ENCODE results near the gene SPRY2. TPM values are rescaled to one million over a fixed set of nuclear protein-coding genes. Genes with fewer than 3 reads are reported as not detected.

Gene SPRY2
- polyA plus RNA-seq, 1 donor from 2014 or later: 6.0 TPM

GRCh38 chr13:80313668-80314256 is 27.2 kb downstream of the SPRY2 start:
- Histone ChIP-seq H3K4me3 (ENCODE audit: low read length) (no peak overlapping the region), H4K20me1 (ENCODE audit: insufficient read depth) (no peaks in the 10 kb centered on the region), H3K9me2 (ENCODE audit: insufficient read depth, low read length) (no peaks in the 10 kb centered on the region), H3K79me2 (replicated peaks; ENCODE audit: insufficient read depth, low read length) (no peaks in the 10 kb centered on the region), H2AFZ (ENCODE audit: low read depth, low read length) (no peak overlapping the region), H3K4me2 (ENCODE audit: low read length) (no peak overlapping the region), H3K9ac (ENCODE audit: low read length) (no peak overlapping the region), H3K27ac (ENCODE audit: low read length) (no peak overlapping the region), H3F3A (ENCODE audit: insufficient read depth, low read length, poor library complexity, severe bottlenecking) (no peaks in the 10 kb centered on the region), H3K36me3 (ENCODE audit: insufficient read depth, low read length) (no peaks in the 10 kb centered on the region), H3K27me3 (ENCODE audit: insufficient read depth, low read depth, low read length) (peaks cover 2% of the 10 kb centered on the region), H3K9me3 (ENCODE audit: low read length) (no peaks in the 10 kb centered on the region)
- no peak for TF ChIP-seq RAD21 (conservative IDR thresholded peaks at IDR 0.05)
- no peak for TF ChIP-seq CTCF (IDR thresholded peaks at IDR 0.05; ENCODE audit: poor library complexity, severe bottlenecking)
- TF ChIP-seq EZH2 (IDR thresholded peaks at IDR 0.05; ENCODE audit: borderline replicate concordance, insufficient read depth, low read length, poor library complexity, severe bottlenecking): no peak
- TF ChIP-seq SMC3 (conservative IDR thresholded peaks at IDR 0.05; ENCODE audit: poor library complexity): no peak
- TF ChIP-seq POLR2AphosphoS5 (IDR thresholded peaks at IDR 0.05): no peak
- TF ChIP-seq REST (IDR thresholded peaks at IDR 0.05; ENCODE audit: borderline replicate concordance): no peak
- TF ChIP-seq TAF1 (IDR thresholded peaks at IDR 0.05; ENCODE audit: low read depth): no peak
- no peak for TF ChIP-seq EP300 (conservative IDR thresholded peaks at IDR 0.05; ENCODE audit: poor library complexity, severe bottlenecking)
- TF ChIP-seq MXI1 (conservative IDR thresholded peaks at IDR 0.05; ENCODE audit: poor library complexity, severe bottlenecking): no peak

- Histone ChIP-seq H3F3A (ENCODE audit: insufficient read depth, low read length, poor library complexity, severe bottlenecking) (no peaks in the 10 kb centered on the region), H3K4me3 (ENCODE audit: low read length) (no peak overlapping the region), H3K9ac (ENCODE audit: low read length) (no peak overlapping the region), H3K4me2 (ENCODE audit: low read length) (no peak overlapping the region), H2AFZ (ENCODE audit: low read depth, low read length) (no peak overlapping the region), H3K36me3 (ENCODE audit: insufficient read depth, low read length) (no peaks in the 10 kb centered on the region), H3K9me3 (ENCODE audit: low read length) (no peaks in the 10 kb centered on the region), H3K27ac (ENCODE audit: low read length) (no peak overlapping the region), H4K20me1 (ENCODE audit: insufficient read depth) (no peaks in the 10 kb centered on the region), H3K9me2 (ENCODE audit: insufficient read depth, low read length) (no peaks in the 10 kb centered on the region), H3K79me2 (replicated peaks; ENCODE audit: insufficient read depth, low read length) (no peaks in the 10 kb centered on the region), H3K27me3 (ENCODE audit: insufficient read depth, low read depth, low read length) (peaks cover 2% of the 10 kb centered on the region)
- no peak for TF ChIP-seq EP300 (conservative IDR thresholded peaks at IDR 0.05; ENCODE audit: poor library complexity, severe bottlenecking)
- no peak for TF ChIP-seq POLR2AphosphoS5 (IDR thresholded peaks at IDR 0.05)
- no peak for TF ChIP-seq SMC3 (conservative IDR thresholded peaks at IDR 0.05; ENCODE audit: poor library complexity)
- no peak for TF ChIP-seq RAD21 (conservative IDR thresholded peaks at IDR 0.05)
- no peak for TF ChIP-seq REST (IDR thresholded peaks at IDR 0.05; ENCODE audit: borderline replicate concordance)
- no peak for TF ChIP-seq CTCF (IDR thresholded peaks at IDR 0.05; ENCODE audit: poor library complexity, severe bottlenecking)
- TF ChIP-seq MXI1 (conservative IDR thresholded peaks at IDR 0.05; ENCODE audit: poor library complexity, severe bottlenecking): no peak
- no peak for TF ChIP-seq EZH2 (IDR thresholded peaks at IDR 0.05; ENCODE audit: borderline replicate concordance, insufficient read depth, low read length, poor library complexity, severe bottlenecking)
- no peak for TF ChIP-seq TAF1 (IDR thresholded peaks at IDR 0.05; ENCODE audit: low read depth)
Observed at GRCh38 chr13:80312967-80313366, 28.0 kb downstream of the SPRY2 start.
